Measurements from ENCODE around the gene DHRS13. TPM values are rescaled to one million over a fixed set of nuclear protein-coding genes. Genes with fewer than 3 reads are reported as not detected.
"Not testable (repeated sequence)": the region's sequence is repeated elsewhere in the genome, so short reads cannot be mapped to it uniquely, and the experiment has no call there.

Gene DHRS13
- total RNA-seq, 2 experiments from 2014 or later, result 18.0 to 20.6 TPM

DNA sequence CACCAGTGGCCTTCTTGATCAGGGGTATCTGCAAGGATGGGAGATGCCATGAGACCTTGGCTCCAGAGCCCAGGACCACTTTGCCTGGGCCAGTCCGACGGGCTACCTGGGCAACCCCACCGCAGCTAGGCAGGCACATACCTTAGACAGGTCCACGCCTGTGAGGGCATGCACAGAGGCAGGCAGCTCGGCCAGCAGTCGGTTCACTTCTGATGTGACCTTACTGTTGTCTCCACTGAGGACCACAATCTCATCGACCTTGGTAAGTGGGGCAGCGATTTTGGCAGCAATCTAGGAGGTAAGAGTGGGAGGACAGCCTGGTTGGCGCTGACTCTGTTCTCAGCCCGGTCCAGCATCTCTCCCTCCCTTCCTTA lies 22.3 kb downstream of the DHRS13 start:
- intact Hi-C loops (cut with micrococcal nuclease), result no loop called here
- peaks cover 42% of the 10 kb centered on the region for H3K36me3 Mint-ChIP-seq
- ChIA-PET CTCF (no interaction called here), POLR2A (no interaction called here)
- no peaks in the 10 kb centered on the region for H3K27me3 Mint-ChIP-seq
- no peaks in the 10 kb centered on the region for H3K9me3 Mint-ChIP-seq
- no peak for DNase-seq
- H3K4me1 Mint-ChIP-seq (ENCODE audit: low read depth), result peaks cover 26% of the 10 kb centered on the region
- H3K27ac Mint-ChIP-seq, result no peak overlapping the region
- no peak overlapping the region for H3K4me3 Mint-ChIP-seq

DNA sequence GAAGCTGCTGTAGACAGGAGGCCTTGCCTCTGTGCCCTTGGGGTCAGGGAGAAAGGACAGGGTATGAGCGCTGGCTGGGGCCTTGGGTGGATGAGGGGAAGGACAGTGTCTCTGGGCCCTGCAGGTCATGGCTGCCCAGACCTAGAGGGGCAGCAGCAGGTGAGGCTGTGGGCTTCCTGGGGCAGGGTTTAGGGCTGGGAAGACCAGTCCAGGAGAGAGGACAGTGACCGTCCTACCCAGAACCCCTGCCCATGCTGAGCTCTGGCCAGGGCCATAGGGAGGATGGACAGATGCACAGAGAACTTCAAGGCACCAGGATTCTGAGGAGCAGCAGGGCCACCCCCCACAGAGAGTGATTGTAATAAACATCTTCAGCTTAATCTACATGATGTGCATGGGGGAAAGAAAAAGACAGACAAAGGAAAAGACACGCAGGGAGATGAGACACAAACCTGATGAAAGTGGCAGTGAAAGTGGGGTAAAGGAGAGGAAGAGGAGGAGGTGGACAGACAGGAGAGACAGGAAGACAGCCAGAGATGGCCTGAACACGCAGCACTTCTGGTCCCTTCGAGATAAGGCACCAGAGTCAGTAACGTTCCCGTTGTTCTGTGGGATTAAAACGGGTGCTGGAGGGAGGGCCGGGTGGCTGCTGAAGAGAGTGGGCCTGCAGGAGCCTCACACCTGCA lies 22.9 kb downstream of the DHRS13 start:
- Mint-ChIP-seq H3K9me3 (no peaks in the 10 kb centered on the region), H3K27me3 (no peaks in the 10 kb centered on the region), H3K4me1 (ENCODE audit: low read depth) (peaks cover 29% of the 10 kb centered on the region), H3K36me3 (peaks cover 39% of the 10 kb centered on the region), H3K27ac (no peak overlapping the region), H3K4me3 (no peak overlapping the region)
- CTCF ChIA-PET, result interaction anchor here (1.8 kb wide), 2 partner anchors 31 to 116 kb away, joined by 4 to 12 read pairs; no protein-coding TSS in a partner anchor
- intact Hi-C loops (cut with micrococcal nuclease), result no loop called here
- DNase-seq, result no peak
- POLR2A ChIA-PET, result no interaction called here

DNA sequence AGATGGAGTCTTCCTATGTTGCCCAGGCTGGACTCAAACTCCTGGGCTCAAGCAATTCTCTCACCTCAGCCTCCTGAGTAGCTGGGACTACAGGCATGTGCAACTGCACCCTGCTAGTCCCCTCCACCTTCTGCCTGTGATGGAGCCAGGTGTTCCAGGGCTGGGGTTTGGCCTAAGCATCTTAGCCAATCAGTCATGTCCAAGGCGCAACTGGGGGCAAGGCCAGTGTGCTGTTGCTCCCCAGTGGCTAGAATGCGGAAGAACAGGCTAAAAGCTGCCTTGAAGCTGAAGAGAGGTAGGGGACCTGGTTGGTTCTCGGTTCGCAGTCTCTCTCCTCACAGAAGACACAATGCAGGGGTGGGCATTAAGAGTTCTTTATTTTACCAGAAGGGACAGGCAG lies 23.9 kb downstream of the DHRS13 start:
- CTCF ChIA-PET, result interaction anchor here (0.6 to 1.8 kb wide), 6 partner anchors 8 to 152 kb away, joined by 3 to 12 read pairs (median 4); no protein-coding TSS in a partner anchor
- peak; percentile 39 for DNase-seq
- H3K9me3 Mint-ChIP-seq, result no peaks in the 10 kb centered on the region
- H3K36me3 Mint-ChIP-seq, result peaks cover 38% of the 10 kb centered on the region
- POLR2A ChIA-PET, result interaction anchor here (0.6 to 1.9 kb wide), 3 partner anchors 14 to 152 kb away, joined by 3 to 4 read pairs (median 3); no protein-coding TSS in a partner anchor
- intact Hi-C loops (cut with micrococcal nuclease), result no loop called here
- H3K4me3 Mint-ChIP-seq, result no peak overlapping the region
- H3K27ac Mint-ChIP-seq, result no peak overlapping the region
- no peaks in the 10 kb centered on the region for H3K27me3 Mint-ChIP-seq
- peaks cover 32% of the 10 kb centered on the region for H3K4me1 Mint-ChIP-seq (ENCODE audit: low read depth)

DNA sequence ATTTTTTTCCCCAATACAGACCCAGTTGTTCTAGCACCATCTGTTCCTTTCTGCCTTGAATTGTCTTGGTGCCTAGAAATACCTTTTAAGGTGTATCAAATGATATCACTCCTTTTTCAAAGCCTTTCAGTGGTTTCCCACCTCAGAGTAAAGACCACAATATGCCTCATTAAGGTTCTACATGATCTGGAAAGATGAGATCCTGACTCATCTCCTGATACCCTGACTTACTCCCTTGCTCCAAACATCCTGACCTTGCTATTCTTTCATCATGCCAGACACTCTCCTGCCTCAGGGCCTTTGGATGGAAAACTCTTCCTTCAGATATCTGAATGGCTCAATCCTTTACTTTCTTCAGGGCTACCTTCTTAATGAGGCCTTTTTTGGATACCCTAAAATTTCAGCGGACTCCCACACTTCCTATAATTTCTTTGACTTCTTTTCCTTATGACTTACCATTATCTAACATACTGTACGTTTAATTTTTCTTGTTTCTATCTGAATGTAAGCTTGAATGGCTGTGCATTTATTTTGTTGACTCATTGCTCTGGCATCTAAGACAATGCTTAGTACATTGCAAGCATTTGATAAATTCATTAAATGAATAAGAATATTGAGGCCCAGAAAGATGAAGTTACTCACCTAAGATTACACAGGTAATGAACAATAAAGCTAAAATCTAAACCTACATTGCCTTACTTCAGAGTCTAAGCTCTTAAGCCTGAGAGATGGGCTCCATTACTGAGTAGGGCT lies 24.5 kb downstream of the DHRS13 start:
- Mint-ChIP-seq H3K27me3 (no peaks in the 10 kb centered on the region), H3K9me3 (no peaks in the 10 kb centered on the region)
- CTCF ChIA-PET, result interaction anchor here (0.6 to 1.8 kb wide), 6 partner anchors 8 to 152 kb away, joined by 3 to 12 read pairs (median 4); no protein-coding TSS in a partner anchor

DNA sequence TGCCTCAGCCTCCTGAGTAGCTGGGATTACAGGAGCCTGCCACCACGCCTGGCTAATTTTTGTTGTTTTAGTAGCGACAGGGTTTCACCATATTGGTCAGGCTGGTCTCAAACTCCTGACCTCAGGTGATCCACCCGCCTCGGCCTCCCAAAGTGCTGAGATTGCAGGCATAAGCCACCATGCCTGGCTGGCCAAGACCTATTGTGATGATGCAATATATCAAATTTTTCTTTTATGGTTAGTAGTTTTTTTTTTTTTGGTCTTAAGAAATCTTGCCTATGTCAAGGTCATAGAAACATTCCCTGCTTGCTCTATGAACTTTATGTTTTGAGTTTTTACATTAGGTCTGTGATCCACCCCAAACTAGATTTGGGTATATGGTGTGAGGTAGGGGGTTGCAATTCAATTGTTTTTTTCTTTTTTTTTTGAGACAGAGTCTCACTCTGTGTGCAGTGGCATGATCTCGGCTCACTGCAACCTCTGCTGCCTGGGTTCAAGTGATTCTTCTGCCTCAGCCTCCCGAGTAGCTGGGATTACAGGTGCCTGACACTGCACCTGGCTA lies 25.6 kb downstream of the DHRS13 start:
- H3K4me1 Mint-ChIP-seq (ENCODE audit: low read depth), result peaks cover 32% of the 10 kb centered on the region
- CTCF ChIA-PET, result not testable (repeated sequence)

More for the DNA sequence above, 24.5 kb downstream of the DHRS13 start:
- Mint-ChIP-seq H3K36me3 (peaks cover 38% of the 10 kb centered on the region), H3K27ac (peak overlapping the region; percentile 9), H3K4me3 (no peak overlapping the region), H3K4me1 (ENCODE audit: low read depth) (peaks cover 32% of the 10 kb centered on the region)
- intact Hi-C loops (cut with micrococcal nuclease), result no loop called here
- POLR2A ChIA-PET, result interaction anchor here (0.6 to 1.9 kb wide), 3 partner anchors 15 to 151 kb away, joined by 3 to 4 read pairs (median 3); no protein-coding TSS in a partner anchor
- no peak for DNase-seq

DNA sequence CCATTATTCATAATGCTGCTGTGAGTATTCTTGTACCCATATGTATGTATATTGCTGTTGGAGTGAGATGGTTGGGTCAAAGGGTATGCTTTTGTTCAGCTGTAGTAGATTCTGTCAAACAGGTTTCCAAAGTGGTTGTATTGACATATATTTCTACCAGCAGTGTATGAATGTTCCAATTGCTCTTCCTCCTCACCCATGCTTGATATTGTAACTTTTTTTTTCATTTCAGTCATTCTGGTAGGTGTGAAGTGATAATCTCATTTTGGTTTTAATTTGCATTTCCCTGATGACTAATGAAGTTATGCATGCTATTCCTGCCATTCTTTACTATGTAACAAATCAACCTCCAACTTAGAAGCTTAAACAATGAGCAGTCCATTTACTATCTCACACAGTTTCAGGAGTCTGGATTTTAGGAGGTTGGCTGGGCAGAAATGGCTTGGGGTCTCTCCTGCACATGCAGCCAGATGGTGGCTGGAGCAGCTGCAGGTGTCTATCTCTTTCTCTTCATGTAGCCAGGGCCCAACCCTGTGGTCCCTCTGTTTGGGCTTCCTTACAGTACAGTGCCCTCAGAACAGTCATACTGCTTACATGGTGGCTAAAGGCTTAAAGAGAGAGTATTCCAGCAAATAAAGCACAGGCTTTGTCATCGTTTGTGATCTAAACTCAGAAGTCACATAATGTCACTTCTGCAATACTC lies 26.9 kb downstream of the DHRS13 start:
- intact Hi-C loops (cut with micrococcal nuclease), result loop anchor here (1.0 kb wide), 2 partner anchors 17 to 28 kb away; no protein-coding TSS in a partner anchor
- Mint-ChIP-seq H3K36me3 (peaks cover 23% of the 10 kb centered on the region), H3K4me1 (ENCODE audit: low read depth) (peaks cover 38% of the 10 kb centered on the region), H3K27me3 (no peaks in the 10 kb centered on the region), H3K4me3 (no peak overlapping the region), H3K27ac (peak overlapping the region; percentile 71), H3K9me3 (no peaks in the 10 kb centered on the region)
- ChIA-PET POLR2A (interaction anchor here (0.8 to 2.2 kb wide), 6 partner anchors 13 to 148 kb away, joined by 3 to 7 read pairs (median 4); partner anchors contain the start of genes ERAL1 and NEK8), CTCF (interaction anchor here (0.8 to 2.1 kb wide), 4 partner anchors 19 to 113 kb away, joined by 3 to 8 read pairs (median 3); no protein-coding TSS in a partner anchor)
- DNase-seq, result peak; percentile 33

More for the DNA sequence above, 25.6 kb downstream of the DHRS13 start:
- POLR2A ChIA-PET, result interaction anchor here (1.9 kb wide), 1 partner anchor 16 kb away, joined by 4 read pairs; no protein-coding TSS in a partner anchor
- H3K27ac Mint-ChIP-seq; H3K4me3 Mint-ChIP-seq; H3K27me3 Mint-ChIP-seq; intact Hi-C loops (cut with micrococcal nuclease); DNase-seq; H3K9me3 Mint-ChIP-seq: not testable (repeated sequence)
- peaks cover 31% of the 10 kb centered on the region for H3K36me3 Mint-ChIP-seq

DNA sequence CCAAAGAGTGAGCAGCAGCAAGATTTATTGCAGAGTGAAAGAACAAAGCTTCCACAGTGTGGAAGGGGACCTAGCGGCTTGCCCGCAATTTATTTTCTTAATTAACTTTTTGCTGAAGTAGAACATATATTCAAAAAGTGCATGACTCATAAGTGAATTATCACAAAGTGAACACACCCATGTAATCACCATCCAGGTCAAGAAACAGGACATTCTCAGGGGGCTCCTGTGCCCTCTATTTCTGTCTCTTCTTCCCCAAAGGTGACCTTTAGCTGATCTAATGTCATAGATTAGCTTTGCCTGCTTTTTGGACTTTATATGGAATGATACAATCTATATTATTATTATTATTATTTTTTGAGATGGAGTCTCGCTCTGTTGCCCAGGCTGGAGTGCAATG lies 28.1 kb downstream of the DHRS13 start:
- intact Hi-C loops (cut with micrococcal nuclease), result no loop called here
- POLR2A ChIA-PET, result interaction anchor here (0.6 to 2.2 kb wide), 2 partner anchors 13 to 20 kb away, joined by 3 to 7 read pairs; partner anchors contain the start of gene ERAL1
- H3K27ac Mint-ChIP-seq, result no peak overlapping the region
- no peaks in the 10 kb centered on the region for H3K27me3 Mint-ChIP-seq
- no peak overlapping the region for H3K4me3 Mint-ChIP-seq
- no peaks in the 10 kb centered on the region for H3K9me3 Mint-ChIP-seq
- DNase-seq, result no peak
- CTCF ChIA-PET, result interaction anchor here (0.7 to 2.1 kb wide), 2 partner anchors 111 to 767 kb away, joined by 3 to 8 read pairs; no protein-coding TSS in a partner anchor
- peaks cover 15% of the 10 kb centered on the region for H3K36me3 Mint-ChIP-seq
- peaks cover 40% of the 10 kb centered on the region for H3K4me1 Mint-ChIP-seq (ENCODE audit: low read depth)

DNA sequence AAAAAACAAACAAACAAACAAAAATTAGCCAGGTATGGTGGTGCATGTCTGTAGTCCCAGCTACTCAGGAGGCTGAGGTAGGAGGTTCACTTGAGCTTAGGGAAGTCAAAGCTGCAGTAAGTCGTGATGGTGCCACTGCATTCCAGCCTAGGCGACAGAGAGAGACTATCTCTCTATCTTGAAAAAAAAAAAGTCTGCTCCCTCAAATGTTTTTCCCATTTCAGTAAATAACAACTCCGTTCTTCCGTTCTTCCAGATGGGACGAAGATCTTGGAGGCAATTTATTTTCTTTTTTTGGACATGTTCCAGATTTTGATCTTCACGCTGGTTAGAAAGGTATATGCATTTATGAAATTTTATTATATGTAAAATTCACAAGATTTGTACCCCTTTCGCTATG lies 29.0 kb downstream of the DHRS13 start:
- Mint-ChIP-seq H3K4me1 (ENCODE audit: low read depth) (peaks cover 40% of the 10 kb centered on the region), H3K27ac (no peak overlapping the region), H3K9me3 (no peaks in the 10 kb centered on the region), H3K36me3 (peaks cover 11% of the 10 kb centered on the region), H3K4me3 (no peak overlapping the region), H3K27me3 (no peaks in the 10 kb centered on the region)
- intact Hi-C loops (cut with micrococcal nuclease), result no loop called here
- CTCF ChIA-PET, result interaction anchor here (0.7 kb wide), 2 partner anchors 20 to 768 kb away, joined by 3 read pairs; no protein-coding TSS in a partner anchor
- no peak for DNase-seq
- POLR2A ChIA-PET, result no interaction called here

DNA sequence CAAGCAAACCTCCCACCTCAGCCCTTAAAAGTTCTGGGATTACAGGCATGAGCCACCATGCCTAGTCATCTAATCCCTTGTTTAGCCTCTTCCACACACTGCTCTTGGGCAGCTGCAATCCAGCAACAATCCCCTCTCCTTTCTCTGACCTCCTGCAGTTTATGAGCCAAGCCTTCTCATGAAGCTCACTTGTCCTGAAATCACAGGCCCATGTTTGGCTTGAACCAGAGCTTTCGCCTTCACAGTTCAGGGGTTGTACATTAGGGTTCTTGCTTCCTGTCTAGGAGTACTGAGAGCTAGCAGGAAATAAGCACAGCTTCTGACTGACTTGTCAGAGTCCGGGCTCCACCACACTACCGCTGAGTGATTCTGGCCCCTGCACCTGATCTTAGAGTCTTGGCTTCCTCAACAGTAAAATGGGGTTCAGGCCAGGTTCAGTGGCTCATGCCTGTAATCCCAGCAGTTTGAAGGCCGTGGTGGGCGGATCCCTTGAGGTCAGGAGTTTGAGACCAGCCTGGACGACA lies 31.8 kb downstream of the DHRS13 start:
- Mint-ChIP-seq H3K27ac (peak overlapping the region; percentile 80), H3K9me3 (no peaks in the 10 kb centered on the region), H3K4me3 (no peak overlapping the region), H3K27me3 (no peaks in the 10 kb centered on the region), H3K4me1 (ENCODE audit: low read depth) (peaks cover 19% of the 10 kb centered on the region), H3K36me3 (no peaks in the 10 kb centered on the region)
- intact Hi-C loops (cut with micrococcal nuclease), result loop anchor here (2.0 kb wide), 1 partner anchor 16 kb away; the partner anchor contains the start of gene ERAL1
- POLR2A ChIA-PET, result interaction anchor here (0.6 to 0.9 kb wide), 3 partner anchors 13 to 29 kb away, joined by 3 to 4 read pairs (median 3); no protein-coding TSS in a partner anchor
- CTCF ChIA-PET, result interaction anchor here (0.9 to 2.3 kb wide), 5 partner anchors 22 to 144 kb away, joined by 3 to 13 read pairs (median 5); partner anchors contain the start of gene DHRS13
- DNase-seq, result peak; percentile 79

DNA sequence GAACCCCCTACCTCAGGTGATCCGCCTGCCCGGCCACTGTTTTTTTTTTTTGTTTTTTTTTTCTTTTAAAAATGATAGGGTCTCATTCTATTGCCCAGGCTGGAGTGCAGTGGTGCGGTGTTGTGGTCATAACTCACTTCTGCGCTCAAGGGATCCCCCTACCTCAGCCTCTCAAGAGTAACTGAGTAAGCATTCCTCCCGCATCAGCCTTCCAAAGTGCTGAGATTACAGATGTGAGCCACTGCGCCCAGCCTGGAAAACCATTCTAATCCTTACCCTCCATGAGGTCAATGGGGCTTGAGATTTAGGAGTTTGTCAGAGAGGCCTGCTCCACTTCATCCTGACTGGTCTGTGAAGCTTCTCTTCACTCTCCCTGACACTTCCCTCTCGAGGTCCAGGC lies 35.6 kb downstream of the DHRS13 start:
- Mint-ChIP-seq H3K27ac (no peak overlapping the region), H3K27me3 (no peaks in the 10 kb centered on the region), H3K4me3 (no peak overlapping the region), H3K9me3 (no peaks in the 10 kb centered on the region), H3K4me1 (ENCODE audit: low read depth) (peaks cover 11% of the 10 kb centered on the region), H3K36me3 (no peaks in the 10 kb centered on the region)
- no peak for DNase-seq
- intact Hi-C loops (cut with micrococcal nuclease), result no loop called here
- ChIA-PET POLR2A (no interaction called here), CTCF (no interaction called here)
